IMR-90 (cell line): ENCODE measurements around the gene PNISR. TPM values are rescaled to one million over a fixed set of nuclear protein-coding genes. Genes with fewer than 3 reads are reported as not detected.

ENCODE experiments used
- ATAC-seq: fragments of 200-7000 bp; cut with Tn5 transposase; 2 replicates; pipeline ENCODE4 v1.9.1; 2020; ENCODE audit warnings: low read depth, mild to moderate bottlenecking, moderate library complexity
- BruUV-seq: library from RNA; stranded (reverse); fragments of 400-500 nt; replicated peaks from 2 replicates; lab custom pipeline; 2021; lab: Mats Ljungman, UMichigan
- CTCF ChIA-PET: fragments of 300-600 bp; formaldehyde crosslinking; extraction: SDS; loops from one replicate; lab custom pipeline; 2021; ENCODE audit warnings: antibody characterized with exemption; lab: Yijun Ruan, JAX
- POLR2A ChIA-PET: fragments of 300-600 bp; sonication (Branson Sonifier 250); formaldehyde crosslinking; loops from one replicate; lab custom pipeline; 2022; ENCODE audit warnings: antibody characterized with exemption; ENCODE audit not compliant: unreplicated experiment; lab: Charles Lee
- DNase-seq: peaks from one replicate; pipeline ENCODE4 v3.0.0; 2013
- H2AFZ ChIP-seq: replicated peaks from 2 replicates; pipeline ENCODE3; 2013; ENCODE audit warnings: low read length, mild to moderate bottlenecking; ENCODE audit not compliant: poor library complexity
- H2AK5ac ChIP-seq: 2 replicates; pipeline ENCODE4 v1.6.1; 2013; ENCODE audit warnings: low read depth, low read length, inconsistent platforms
- H2AK9ac ChIP-seq: replicated peaks from 2 replicates; pipeline ENCODE3; 2013; ENCODE audit warnings: mild to moderate bottlenecking, low read depth, low read length, moderate library complexity; ENCODE audit not compliant: poor library complexity
- H2BK120ac ChIP-seq: 2 replicates; pipeline ENCODE4 v1.6.1; 2013; ENCODE audit warnings: low read depth, low read length, inconsistent platforms
- H2BK15ac ChIP-seq: 3 replicates; pipeline ENCODE4 v1.6.1; 2013; ENCODE audit warnings: low read depth, low read length, inconsistent platforms
- H2BK20ac ChIP-seq: 2 replicates; pipeline ENCODE4 v1.6.1; 2013; ENCODE audit warnings: low read depth, mild to moderate bottlenecking, inconsistent platforms, low read length, moderate library complexity
- H2BK5ac ChIP-seq: 2 replicates; pipeline ENCODE4 v1.6.1; 2013; ENCODE audit warnings: mild to moderate bottlenecking, low read depth, low read length, inconsistent platforms; ENCODE audit not compliant: poor library complexity, severe bottlenecking
- H3K14ac ChIP-seq: replicated peaks from 2 replicates; pipeline ENCODE4 v1.6.1; 2013; ENCODE audit warnings: low read depth, low read length, inconsistent platforms
- H3K18ac ChIP-seq: 2 replicates; pipeline ENCODE4 v1.6.1; 2013; ENCODE audit warnings: low read depth, low read length, control low read depth
- H3K23ac ChIP-seq: 2 replicates; pipeline ENCODE4 v1.6.1; 2013; ENCODE audit warnings: low read depth, low read length, inconsistent platforms
- H3K27ac ChIP-seq: 2 replicates; pipeline ENCODE4 v1.5.1; 2013; ENCODE audit warnings: mild to moderate bottlenecking, control low read depth, low read length; ENCODE audit not compliant: insufficient read depth
- H3K27me3 ChIP-seq: 2 replicates; pipeline ENCODE4 v1.6.1; 2013; ENCODE audit warnings: low read length; ENCODE audit not compliant: control insufficient read depth, insufficient read depth
- H3K36me3 ChIP-seq: 2 replicates; pipeline ENCODE4 v1.6.1; 2013; ENCODE audit warnings: low read length, mixed read lengths; ENCODE audit not compliant: control insufficient read depth, insufficient read depth
- H3K4ac ChIP-seq: 2 replicates; pipeline ENCODE4 v1.6.1; 2013; ENCODE audit warnings: low read depth, low read length, inconsistent platforms
- H3K4me1 ChIP-seq: 2 replicates; pipeline ENCODE4 v1.6.1; 2013; ENCODE audit warnings: low read length, mixed read lengths; ENCODE audit not compliant: control insufficient read depth, insufficient read depth
- H3K4me2 ChIP-seq: 2 replicates; pipeline ENCODE4 v1.6.1; 2013; ENCODE audit warnings: low read depth, mild to moderate bottlenecking, control low read depth, low read length, moderate library complexity
- H3K4me3 ChIP-seq: 2 replicates; pipeline ENCODE4 v1.5.1; 2013; ENCODE audit warnings: low read depth, mild to moderate bottlenecking, control low read depth, low read length, moderate library complexity; ENCODE audit not compliant: insufficient read depth
- H3K56ac ChIP-seq: 2 replicates; pipeline ENCODE4 v1.6.1; 2013; ENCODE audit warnings: low read length, inconsistent platforms; ENCODE audit not compliant: insufficient read depth; ENCODE audit errors: extremely low read depth
- H3K79me1 ChIP-seq, 2 experiments: 2 replicates each; pipeline ENCODE4 v1.6.1; 2013; ENCODE audit warnings: low read length in 2 of 2, inconsistent platforms in 1 of 2, low read depth in 1 of 2
- H3K9ac ChIP-seq: 2 replicates; pipeline ENCODE4 v1.6.1; 2013; ENCODE audit warnings: low read depth, low read length, control low read depth
- H3K9me1 ChIP-seq: 2 replicates; pipeline ENCODE4 v1.6.1; 2013; ENCODE audit warnings: low read length, inconsistent platforms; ENCODE audit not compliant: insufficient read depth
- H3K9me3 ChIP-seq: 2 replicates; pipeline ENCODE4 v1.6.1; 2013; ENCODE audit warnings: low read length; ENCODE audit not compliant: control insufficient read depth, insufficient read depth
- H4K20me1 ChIP-seq: 2 replicates; pipeline ENCODE4 v1.6.1; 2013; ENCODE audit warnings: low read length, inconsistent platforms; ENCODE audit not compliant: insufficient read depth
- H4K5ac ChIP-seq: 2 replicates; pipeline ENCODE4 v1.6.1; 2013; ENCODE audit warnings: mild to moderate bottlenecking, low read depth, low read length, control low read depth
- H4K8ac ChIP-seq, 2 experiments: 2 replicates each; pipeline ENCODE4 v1.6.1; 2013; ENCODE audit warnings: low read depth in 2 of 2, low read length in 2 of 2, control low read depth in 1 of 2, inconsistent platforms in 1 of 2
- H4K91ac ChIP-seq: 2 replicates; pipeline ENCODE4 v1.6.1; 2013; ENCODE audit warnings: low read depth, low read length, inconsistent platforms; ENCODE audit not compliant: insufficient read depth
- BHLHE40 ChIP-seq: fragments of 150-350 bp; IDR thresholded peaks from 2 replicates; pipeline ENCODE4 v1.6.1; 2016; ENCODE audit warnings: mild to moderate bottlenecking, low read depth, low read length
- CHD1 ChIP-seq: IDR thresholded peaks from 2 replicates; pipeline ENCODE4 v1.6.1; 2012; ENCODE audit warnings: low read depth, low read length, improper control_type of control experiment
- FOS ChIP-seq: fragments of 150-350 bp; IDR thresholded peaks from 2 replicates; pipeline ENCODE4 v1.6.1; 2016; ENCODE audit warnings: low read depth, low read length
- MXI1 ChIP-seq: IDR thresholded peaks from 2 replicates; pipeline ENCODE4 v1.6.1; 2012; ENCODE audit warnings: low read depth, mild to moderate bottlenecking, low read length, moderate library complexity, borderline replicate concordance
- NFE2L2 ChIP-seq: fragments of 150-350 bp; IDR thresholded peaks from 2 replicates; pipeline ENCODE4 v1.6.1; 2016; ENCODE audit warnings: low read depth, mild to moderate bottlenecking, low read length
- POLR2A ChIP-seq: IDR thresholded peaks from 2 replicates; pipeline ENCODE4 v1.6.1; 2012; ENCODE audit warnings: mild to moderate bottlenecking, low read depth, low read length
- RAD21 ChIP-seq: IDR thresholded peaks from 2 replicates; pipeline ENCODE4 v1.6.1; 2012; ENCODE audit warnings: low read length, improper control_type of control experiment
- SMC3 ChIP-seq: fragments of 150-350 bp; IDR thresholded peaks from 2 replicates; pipeline ENCODE4 v1.6.1; 2016; ENCODE audit warnings: low read depth, mild to moderate bottlenecking, antibody characterized with exemption, low read length, moderate library complexity
- WGBS, 2 experiments: methylation state at CpG; one replicate each; pipeline versions ENCODE4 v1.1.5 to v1.1.7; 2013; ENCODE audit warnings: missing lambda C conversion rate in 2 of 2; ENCODE audit not compliant: insufficient read length in 1 of 2; ENCODE audit errors: extremely low coverage in 2 of 2; 5-methylcytosine and 5-hydroxymethylcytosine counted together
- dilution Hi-C: fragments of 300-500 bp; cut with HindIII; formaldehyde crosslinking; loops from one replicate; pipeline ENCODE4 v1.14.3; 2018; ENCODE audit warnings: low sequenced_read_pairs; ENCODE audit not compliant: unreplicated experiment
- in situ Hi-C: fragments of 300-500 bp; cut with MboI; formaldehyde crosslinking; loops from 3 replicates; pipeline ENCODE4 v1.14.3; 2019; ENCODE audit warnings: low sequenced_read_pairs, inconsistent platforms, mixed read lengths
- intact Hi-C: fragments of 100-400 bp; cut with micrococcal nuclease; formaldehyde crosslinking; loops from 2 replicates; pipeline ENCODE4 v1.10.0; 2022
- polyA plus RNA-seq, 3 experiments: library from polyadenylated mRNA; depleted of rRNA; stranded (reverse); fragments of >200 nt; gene quantifications; 2 replicates each; pipeline ENCODE4 v1.2.3, GENCODE V29; 2012; ENCODE audit warnings: low replicate concordance in 1 of 3
- total RNA-seq: library from RNA; depleted of rRNA; stranded (reverse); fragments of >200 nt; gene quantifications from 2 replicates; pipeline ENCODE4 v1.2.3, GENCODE V29; 2012
- TF ChIP-seq, protein P1 (sequence below): conservative IDR thresholded peaks from 2 replicates; pipeline ENCODE4 v1.5.1; 2012; ENCODE audit warnings: mild to moderate bottlenecking, low read depth, low read length, improper control_type of control experiment

PNISR gene
- total and polyA plus RNA-seq, 2 of the 4 experiments (the other 2 are of a cell fraction) = 44.5 to 46.2 TPM

DNA sequence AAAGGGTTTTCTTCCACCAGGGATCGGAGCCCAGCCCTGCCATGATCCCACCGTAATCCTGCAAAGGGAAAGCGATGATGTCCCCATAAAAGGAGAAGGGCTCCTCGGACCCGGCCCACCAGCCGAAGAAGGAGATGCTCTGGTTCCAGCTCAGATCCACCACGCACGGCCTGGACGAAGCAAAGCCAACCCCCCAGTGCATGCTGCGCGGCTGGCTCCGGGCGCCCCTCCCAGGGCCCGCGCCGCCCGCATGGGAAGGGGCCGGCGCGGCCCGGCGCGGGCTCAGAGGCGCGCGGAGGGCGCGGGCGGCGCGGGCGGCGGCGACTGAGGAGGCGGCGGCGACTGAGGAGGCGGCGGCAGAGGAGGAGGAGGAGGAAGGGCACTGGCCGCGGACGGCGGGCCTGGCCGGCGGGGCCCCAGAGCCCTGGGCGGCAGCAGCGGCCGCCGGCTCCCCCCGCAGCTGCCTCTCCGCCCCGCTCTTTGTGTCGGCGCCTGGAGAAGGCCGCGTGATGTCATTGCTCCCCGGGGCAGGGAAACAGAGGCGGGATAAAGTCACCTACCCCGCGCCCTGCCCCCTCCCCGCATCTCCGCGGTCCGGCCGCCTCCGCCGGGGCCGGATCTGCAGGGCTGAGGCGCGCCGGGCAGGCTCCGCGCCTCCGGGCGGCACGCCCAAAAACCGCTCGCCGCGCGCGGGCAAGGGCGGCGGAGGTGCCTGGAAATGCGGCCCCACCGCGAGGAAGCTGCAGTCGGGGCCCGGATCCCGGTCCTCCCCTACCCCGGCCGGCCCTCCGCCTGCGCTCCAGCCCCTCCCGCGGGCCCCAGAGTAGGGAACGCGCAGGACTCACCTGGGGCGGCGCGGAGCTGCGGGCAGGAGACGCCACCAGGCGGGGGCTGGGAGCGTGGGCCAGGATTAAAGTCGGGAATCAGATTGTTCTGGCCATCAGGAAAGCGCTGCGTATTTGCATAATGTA, 75.7 kb downstream of the PNISR start, which contains the start of gene FAXC:
TSS of gene FAXC (minus strand) at position 504 of the 971 bp plus-strand sequence. CDS start at position 202, 302 bp downstream.
- Histone ChIP-seq H2AK9ac (peak within 1 kb of the TSS; percentile 30), H3K4ac (no peak within 1 kb of the TSS; the same call in 1 of the 2 replicates), H3K9me1 (no peaks in the 10 kb centered on the region), H2BK120ac (no peak within 1 kb of the TSS), H3K36me3 (no peaks in the 10 kb centered on the region), H3K4me1 (no peaks in the 10 kb centered on the region), H3K18ac (no peak within 1 kb of the TSS), H3K9me3 (no peaks in the 10 kb centered on the region), H2BK5ac (no peak within 1 kb of the TSS), H3K27me3 (peaks cover 7% of the 10 kb centered on the region; the same call in 1 of the 2 replicates), H3K56ac (peak within 1 kb of the TSS; percentile 17; the same call in 1 of the 2 replicates), H3K79me1 (no peaks in the 10 kb centered on the region), H4K8ac (peak within 1 kb of the TSS in 1 of 2 experiments; percentile 40; a peak in 1 of 4 replicates), H4K20me1 (no peaks in the 10 kb centered on the region), H2BK15ac (no peak within 1 kb of the TSS), H2AFZ (peak within 1 kb of the TSS; percentile 81), H3K4me3 (peak within 1 kb of the TSS; percentile 51), H2AK5ac (no peak within 1 kb of the TSS), H4K91ac (no peak within 1 kb of the TSS), H4K5ac (no peak within 1 kb of the TSS), H3K4me2 (peak within 1 kb of the TSS; percentile 76), H2BK20ac (no peak within 1 kb of the TSS), H3K14ac (0 out of 2 replicates have a peak within 1 kb of the TSS, but pooled peaks have one; percentile 29), H3K9ac (peak within 1 kb of the TSS; percentile 21; the same call in 1 of the 2 replicates), H3K23ac (peak within 1 kb of the TSS; percentile 1; the same call in 1 of the 2 replicates), H3K27ac (no peak within 1 kb of the TSS; the same call in 1 of the 2 replicates)
- CTCF ChIA-PET = no interaction called here
- POLR2A ChIA-PET = no interaction called here
- dilution Hi-C loops (no loop called here), in situ Hi-C loops (no loop called here), intact Hi-C loops (no loop called here)
- peak; percentile 14 for DNase-seq
- peak; percentile 77 for ATAC-seq
- TF ChIP-seq BHLHE40 (no peak), SMC3 (no peak), MXI1 (no peak), FOS (no peak), POLR2A (no peak), NFE2L2 (no peak), RAD21 (no peak), CHD1 (no peak)
- TF ChIP-seq, protein P1, sequence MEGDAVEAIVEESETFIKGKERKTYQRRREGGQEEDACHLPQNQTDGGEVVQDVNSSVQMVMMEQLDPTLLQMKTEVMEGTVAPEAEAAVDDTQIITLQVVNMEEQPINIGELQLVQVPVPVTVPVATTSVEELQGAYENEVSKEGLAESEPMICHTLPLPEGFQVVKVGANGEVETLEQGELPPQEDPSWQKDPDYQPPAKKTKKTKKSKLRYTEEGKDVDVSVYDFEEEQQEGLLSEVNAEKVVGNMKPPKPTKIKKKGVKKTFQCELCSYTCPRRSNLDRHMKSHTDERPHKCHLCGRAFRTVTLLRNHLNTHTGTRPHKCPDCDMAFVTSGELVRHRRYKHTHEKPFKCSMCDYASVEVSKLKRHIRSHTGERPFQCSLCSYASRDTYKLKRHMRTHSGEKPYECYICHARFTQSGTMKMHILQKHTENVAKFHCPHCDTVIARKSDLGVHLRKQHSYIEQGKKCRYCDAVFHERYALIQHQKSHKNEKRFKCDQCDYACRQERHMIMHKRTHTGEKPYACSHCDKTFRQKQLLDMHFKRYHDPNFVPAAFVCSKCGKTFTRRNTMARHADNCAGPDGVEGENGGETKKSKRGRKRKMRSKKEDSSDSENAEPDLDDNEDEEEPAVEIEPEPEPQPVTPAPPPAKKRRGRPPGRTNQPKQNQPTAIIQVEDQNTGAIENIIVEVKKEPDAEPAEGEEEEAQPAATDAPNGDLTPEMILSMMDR = 0 out of 2 replicates have a peak, but pooled peaks have one; percentile 8
- WGBS, 2 experiments = 1% methylated on average over 17 of the region's 108 CpGs; no CpG with 5 or more reads in 1 of the 2 experiments
- no TSS peak for BruUV-seq
